OCI-LY7 (cell line): ENCODE data around the gene CLDN17. TPM values are rescaled to one million over a fixed set of nuclear protein-coding genes. Genes with fewer than 3 reads are reported as not detected.

ENCODE experiments used
- BruUV-seq: library from RNA; stranded (reverse); fragments of 400-500 nt; replicated peaks from 2 replicates; lab custom pipeline; 2021; lab: Mats Ljungman, UMichigan
- CTCF ChIA-PET: fragments of 300-600 bp; sonication (Branson Sonifier 250); formaldehyde crosslinking; loops from one replicate; lab custom pipeline; 2022; ENCODE audit warnings: antibody characterized with exemption; ENCODE audit not compliant: unreplicated experiment; lab: Charles Lee
- POLR2A ChIA-PET: fragments of 300-600 bp; sonication (Branson Sonifier 250); formaldehyde crosslinking; loops from one replicate; lab custom pipeline; 2022; ENCODE audit warnings: antibody characterized with exemption; lab: Charles Lee
- DNase-seq: peaks from one replicate; pipeline ENCODE4 v3.0.0-alpha.2; 2015; ENCODE audit warnings: low spot score
- H2AFZ ChIP-seq: fragments of 200-600 bp; sonication (generic), shearing (Covaris generic); 2 replicates; pipeline ENCODE4 v1.6.1; 2014; ENCODE audit warnings: mild to moderate bottlenecking, antibody characterized with exemption, low read length, moderate library complexity
- H3K27ac ChIP-seq: fragments of 200-600 bp; sonication (generic); 2 replicates; pipeline ENCODE4 v1.5.1; 2014; ENCODE audit warnings: mixed run types, low read depth, mild to moderate bottlenecking, moderate library complexity, low read length, inconsistent platforms; ENCODE audit not compliant: poor library complexity, severe bottlenecking
- H3K36me3 ChIP-seq: fragments of 200-600 bp; sonication (generic); 2 replicates; pipeline ENCODE4 v1.6.1; 2014; ENCODE audit warnings: mild to moderate bottlenecking, antibody characterized with exemption, low read length, moderate library complexity, mixed read lengths; ENCODE audit not compliant: insufficient read depth
- H3K4me1 ChIP-seq: fragments of 200-600 bp; sonication (generic); 2 replicates; pipeline ENCODE4 v1.5.1; 2014; ENCODE audit warnings: mild to moderate bottlenecking, low read length; ENCODE audit not compliant: insufficient read depth, poor library complexity, severe bottlenecking
- H3K4me2 ChIP-seq: fragments of 200-600 bp; sonication (generic); 2 replicates; pipeline ENCODE4 v1.6.1; 2014; ENCODE audit warnings: mild to moderate bottlenecking, low read length
- H3K4me3 ChIP-seq: fragments of 200-600 bp; sonication (generic); 2 replicates; pipeline ENCODE4 v1.5.1; 2014; ENCODE audit warnings: mild to moderate bottlenecking, low read depth, low read length; ENCODE audit not compliant: poor library complexity, severe bottlenecking
- H3K79me2 ChIP-seq: fragments of 200-600 bp; sonication (generic); 2 replicates; pipeline ENCODE4 v1.6.1; 2016; ENCODE audit warnings: low read depth, mild to moderate bottlenecking, low read length, moderate library complexity, mixed read lengths; ENCODE audit not compliant: insufficient read depth
- H3K9me2 ChIP-seq: fragments of 200-600 bp; sonication (generic); 2 replicates; pipeline ENCODE4 v1.6.1; 2016; ENCODE audit warnings: mild to moderate bottlenecking, low read length, mixed read lengths; ENCODE audit not compliant: insufficient read depth
- H3K9me3 ChIP-seq: fragments of 200-600 bp; sonication (generic); 2 replicates; pipeline ENCODE4 v1.6.1; 2014; ENCODE audit warnings: mild to moderate bottlenecking, mixed run types, low read length, mixed read lengths
- H4K20me1 ChIP-seq: fragments of 200-600 bp; sonication (generic); 2 replicates; pipeline ENCODE4 v1.6.1; 2014; ENCODE audit warnings: mild to moderate bottlenecking, antibody characterized with exemption, low read length, moderate library complexity, mixed read lengths; ENCODE audit not compliant: insufficient read depth
- EZH2phosphoT487 ChIP-seq: fragments of 200-600 bp; sonication (generic); IDR thresholded peaks from 2 replicates; pipeline ENCODE4 v1.6.1; 2018; ENCODE audit warnings: low read depth, borderline replicate concordance, mild to moderate bottlenecking, mixed run types, antibody characterized with exemption, low read length, moderate library complexity, mixed read lengths
- intact Hi-C: fragments of 100-400 bp; cut with micrococcal nuclease; formaldehyde crosslinking; loops from one replicate; pipeline ENCODE4 v1.10.0; 2022; ENCODE audit not compliant: unreplicated experiment
- total RNA-seq, 2 experiments: library from RNA; depleted of rRNA in 1 of 2; stranded (reverse); fragments of >200 nt in 1 of 2; shearing (Covaris generic) in 1 of 2; gene quantifications; 2 replicates each; pipeline ENCODE4 v1.2.3, GENCODE V29; 2014 to 2022
- TF ChIP-seq, protein P1 (sequence below): fragments of 200-600 bp; sonication (generic); conservative IDR thresholded peaks from 2 replicates; pipeline ENCODE4 v1.5.1; 2014; ENCODE audit warnings: mild to moderate bottlenecking, antibody characterized with exemption, low read length, moderate library complexity, mixed read lengths

The CLDN17 gene
- total RNA-seq, 2 experiments from 2014 or later = not detected

DNA sequence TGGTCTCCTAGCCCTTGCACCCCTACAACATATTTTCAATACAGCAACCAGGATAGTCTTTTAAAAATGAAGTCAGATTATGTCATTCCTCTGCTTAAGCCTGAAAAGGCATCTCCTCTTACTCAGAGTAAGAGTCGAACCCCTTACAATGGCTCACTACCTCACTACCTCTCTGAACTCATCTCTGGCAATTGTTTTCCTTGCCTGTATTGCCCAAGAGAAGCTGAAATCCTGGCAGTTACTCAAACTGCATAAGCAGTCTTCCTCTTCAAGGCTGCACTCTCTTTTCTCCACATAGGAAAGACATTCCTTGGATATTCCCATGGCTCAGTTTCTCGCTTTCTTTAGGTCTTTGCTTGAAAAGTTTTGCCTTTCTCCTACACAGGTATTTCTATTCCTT is 26.6 kb upstream of the CLDN17 start:
- Histone ChIP-seq H3K9me3 (no peaks in the 10 kb centered on the region), H3K79me2 (no peaks in the 10 kb centered on the region), H3K4me1 (no peaks in the 10 kb centered on the region), H3K4me3 (no peak overlapping the region), H3K9me2 (no peaks in the 10 kb centered on the region), H4K20me1 (no peaks in the 10 kb centered on the region), H3K27ac (no peak overlapping the region), H2AFZ (no peak overlapping the region), H3K36me3 (no peaks in the 10 kb centered on the region), H3K4me2 (no peak overlapping the region)
- BruUV-seq = no TSS peak
- ChIA-PET CTCF (no interaction called here), POLR2A (no interaction called here)
- TF ChIP-seq, protein P1, sequence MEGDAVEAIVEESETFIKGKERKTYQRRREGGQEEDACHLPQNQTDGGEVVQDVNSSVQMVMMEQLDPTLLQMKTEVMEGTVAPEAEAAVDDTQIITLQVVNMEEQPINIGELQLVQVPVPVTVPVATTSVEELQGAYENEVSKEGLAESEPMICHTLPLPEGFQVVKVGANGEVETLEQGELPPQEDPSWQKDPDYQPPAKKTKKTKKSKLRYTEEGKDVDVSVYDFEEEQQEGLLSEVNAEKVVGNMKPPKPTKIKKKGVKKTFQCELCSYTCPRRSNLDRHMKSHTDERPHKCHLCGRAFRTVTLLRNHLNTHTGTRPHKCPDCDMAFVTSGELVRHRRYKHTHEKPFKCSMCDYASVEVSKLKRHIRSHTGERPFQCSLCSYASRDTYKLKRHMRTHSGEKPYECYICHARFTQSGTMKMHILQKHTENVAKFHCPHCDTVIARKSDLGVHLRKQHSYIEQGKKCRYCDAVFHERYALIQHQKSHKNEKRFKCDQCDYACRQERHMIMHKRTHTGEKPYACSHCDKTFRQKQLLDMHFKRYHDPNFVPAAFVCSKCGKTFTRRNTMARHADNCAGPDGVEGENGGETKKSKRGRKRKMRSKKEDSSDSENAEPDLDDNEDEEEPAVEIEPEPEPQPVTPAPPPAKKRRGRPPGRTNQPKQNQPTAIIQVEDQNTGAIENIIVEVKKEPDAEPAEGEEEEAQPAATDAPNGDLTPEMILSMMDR = no peak
- no peak for TF ChIP-seq EZH2phosphoT487
- DNase-seq = no peak
- intact Hi-C loops = loop anchor here (10.0 kb wide), 1 partner anchor 148 kb away; no protein-coding TSS in a partner anchor

DNA sequence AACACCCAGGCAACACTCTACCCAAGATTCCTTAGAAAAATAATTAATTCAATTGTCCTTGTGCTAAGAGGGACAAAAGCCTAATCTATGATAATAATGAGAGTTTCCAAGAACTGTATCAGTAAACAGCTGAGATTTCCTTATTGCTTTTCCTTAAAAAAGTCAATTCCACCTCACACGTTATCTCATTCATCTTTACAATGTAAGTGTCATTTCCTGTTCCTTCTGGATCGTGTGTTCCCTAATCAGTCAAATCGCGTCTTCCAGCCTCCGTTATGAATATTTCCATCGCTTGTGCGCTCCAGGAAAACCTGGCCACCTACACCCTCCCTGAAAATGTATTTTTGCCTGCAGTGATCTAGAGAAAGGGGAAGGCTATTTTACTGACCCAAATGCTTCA is 23.9 kb upstream of the CLDN17 start:
- Histone ChIP-seq H3K79me2 (no peaks in the 10 kb centered on the region), H4K20me1 (no peaks in the 10 kb centered on the region), H3K9me3 (no peaks in the 10 kb centered on the region), H3K4me2 (no peak overlapping the region), H3K27ac (no peak overlapping the region), H3K4me1 (no peaks in the 10 kb centered on the region), H3K4me3 (no peak overlapping the region), H3K36me3 (no peaks in the 10 kb centered on the region), H3K9me2 (no peaks in the 10 kb centered on the region), H2AFZ (no peak overlapping the region)
- DNase-seq = no peak
- no TSS peak for BruUV-seq
- TF ChIP-seq, protein P1 = no peak
- TF ChIP-seq EZH2phosphoT487 = no peak
- POLR2A ChIA-PET = interaction anchor here (0.5 to 0.6 kb wide), 2 partner anchors 11 to 139 kb away, joined by 3 read pairs; no protein-coding TSS in a partner anchor
- intact Hi-C loops = loop anchor here (10.0 kb wide), 1 partner anchor 146 kb away; no protein-coding TSS in a partner anchor
- CTCF ChIA-PET = no interaction called here

DNA sequence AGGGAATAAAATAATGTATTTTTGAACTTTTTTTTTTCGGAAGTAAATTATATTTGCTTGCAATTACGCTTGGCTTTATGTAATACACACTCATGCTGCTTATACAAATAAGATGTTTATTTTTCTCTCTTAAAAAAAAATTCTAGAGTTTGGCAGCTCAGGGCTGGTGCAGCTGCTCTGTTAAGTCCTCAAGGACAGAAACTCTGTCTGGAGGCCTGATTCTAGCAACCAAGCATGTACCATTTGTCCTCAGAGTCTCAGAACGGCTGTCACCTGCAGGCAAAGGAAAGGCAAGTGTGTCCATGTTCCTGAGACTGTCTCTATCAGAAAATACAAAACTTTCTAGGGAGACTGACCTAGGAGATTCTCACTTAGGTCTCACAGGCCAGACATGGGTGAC is 23.2 kb upstream of the CLDN17 start:
- CTCF ChIA-PET = no interaction called here
- no peaks in the 10 kb centered on the region for H3K9me3 ChIP-seq
- TF ChIP-seq, protein P1 = no peak
- no peak for TF ChIP-seq EZH2phosphoT487
- H3K4me3 ChIP-seq = no peak overlapping the region
- H3K4me2 ChIP-seq = no peak overlapping the region
- no peaks in the 10 kb centered on the region for H3K79me2 ChIP-seq
- POLR2A ChIA-PET = no interaction called here
- H4K20me1 ChIP-seq = no peaks in the 10 kb centered on the region
- no peaks in the 10 kb centered on the region for H3K9me2 ChIP-seq
- H3K27ac ChIP-seq = no peak overlapping the region
- H3K36me3 ChIP-seq = no peaks in the 10 kb centered on the region
- intact Hi-C loops = loop anchor here (10.0 kb wide), 1 partner anchor 145 kb away; no protein-coding TSS in a partner anchor
- no TSS peak for BruUV-seq
- H2AFZ ChIP-seq = no peak overlapping the region
- no peak for DNase-seq
- H3K4me1 ChIP-seq = no peaks in the 10 kb centered on the region
